T-cell (primary cell): ENCODE data around the gene SERPINB10. TPM values are rescaled to one million over a fixed set of nuclear protein-coding genes. Genes with fewer than 3 reads are reported as not detected.
"Not testable (repeated sequence)": the region's sequence is repeated elsewhere in the genome, so short reads cannot be mapped to it uniquely, and the experiment has no call there.

ENCODE experiments used
- ATAC-seq, 4 experiments: fragments of 200-7000 bp in 3 of 4; fragments of 150-1000 bp in 1 of 4; cut with Tn5 transposase; replicated peaks in 1 of 4; 1 replicate in 3 of 4; 2 replicates in 1 of 4; pipeline ENCODE4 v1.10.0; 2021; ENCODE audit warnings: moderate library complexity in 3 of 4, mild to moderate bottlenecking in 2 of 4, moderate number of reproducible peaks in 1 of 4
- CTCF ChIA-PET, 2 donors: fragments of 300-600 bp; sonication (Branson Sonifier 250); formaldehyde crosslinking; loops; one replicate each; lab custom pipeline; 2022; ENCODE audit warnings: antibody characterized with exemption in 2 of 2; lab: Charles Lee
- POLR2A ChIA-PET, 2 donors: fragments of 300-600 bp; sonication (Branson Sonifier 250); formaldehyde crosslinking; loops; one replicate each; lab custom pipeline; 2022; ENCODE audit warnings: antibody characterized with exemption in 2 of 2; lab: Charles Lee
- DNase-seq, 35 experiments: peaks; one replicate each; pipeline versions ENCODE4 v3.0.0 to v3.0.0-alpha.2; 2013 to 2023
- H3K27ac ChIP-seq: one replicate; pipeline ENCODE4 v1.5.1; 2013; ENCODE audit warnings: low read length
- H3K27me3 ChIP-seq, 2 experiments: replicated peaks in 1 of 2; 1 replicate in 1 of 2; 2 replicates in 1 of 2; pipeline versions ENCODE4 v1.6.1 to v1.7.0; 2013; ENCODE audit warnings: low read length in 1 of 2, mixed read lengths in 1 of 2; ENCODE audit not compliant: control insufficient read depth in 2 of 2, insufficient read depth in 2 of 2; ENCODE audit errors: extremely low read depth in 1 of 2
- H3K36me3 ChIP-seq, 2 donors: 1 replicate in 1 of 2; 2 replicates in 1 of 2; pipeline versions ENCODE4 v1.6.1 to v1.7.0; 2013; ENCODE audit warnings: low read length in 1 of 2; ENCODE audit not compliant: control insufficient read depth in 2 of 2, insufficient read depth in 1 of 2; ENCODE audit errors: extremely low read depth in 1 of 2
- H3K4me1 ChIP-seq, 2 experiments: 1 replicate in 1 of 2; 2 replicates in 1 of 2; pipeline versions ENCODE4 v1.6.1 to v1.7.0; 2013; ENCODE audit warnings: low read length in 2 of 2, mixed read lengths in 1 of 2; ENCODE audit not compliant: insufficient read depth in 2 of 2, control insufficient read depth in 1 of 2; ENCODE audit errors: extremely low read depth in 1 of 2
- H3K4me3 ChIP-seq, 2 donors: 1 replicate in 1 of 2; 2 replicates in 1 of 2; pipeline versions ENCODE4 v1.5.1 to v1.7.0; 2013; ENCODE audit warnings: mild to moderate bottlenecking in 2 of 2, low read length in 1 of 2, moderate library complexity in 1 of 2; ENCODE audit not compliant: control insufficient read depth in 1 of 2; ENCODE audit errors: extremely low read depth in 1 of 2
- H3K9me3 ChIP-seq: 2 replicates; pipeline ENCODE4 v1.7.0; 2013
- H3K27ac Mint-ChIP-seq, 2 donors: one replicate each; pipeline ENCODE4 v1.8.0; 2020 to 2021; ENCODE audit warnings: mild to moderate bottlenecking in 2 of 2, mixed read lengths in 2 of 2
- H3K27me3 Mint-ChIP-seq, 2 donors: one replicate each; pipeline ENCODE4 v1.8.0; 2021 to 2022; ENCODE audit warnings: mixed read lengths in 2 of 2
- H3K36me3 Mint-ChIP-seq: one replicate; pipeline ENCODE4 v1.8.0; 2021; ENCODE audit warnings: mixed read lengths
- H3K4me1 Mint-ChIP-seq, 3 donors: one replicate each; pipeline ENCODE4 v1.8.0; 2020 to 2022; ENCODE audit warnings: mixed read lengths in 3 of 3, mild to moderate bottlenecking in 1 of 3
- H3K4me3 Mint-ChIP-seq, 3 donors: one replicate each; pipeline ENCODE4 v1.8.0; 2020 to 2022; ENCODE audit warnings: mild to moderate bottlenecking in 3 of 3, mixed read lengths in 3 of 3, moderate library complexity in 3 of 3
- H3K9me3 Mint-ChIP-seq, 3 donors: one replicate each; pipeline ENCODE4 v1.8.0; 2020 to 2022; ENCODE audit warnings: mixed read lengths in 3 of 3
- WGBS: methylation state at CpG from one replicate; pipeline ENCODE4 v1.1.5; 2013; ENCODE audit warnings: missing lambda C conversion rate; ENCODE audit not compliant: insufficient coverage; 5-methylcytosine and 5-hydroxymethylcytosine counted together
- total RNA-seq, 35 experiments: library from RNA in 6 of 35; stranded (reverse) in 6 of 35; fragments of 120-200 nt in 1 of 35; gene quantifications; one replicate each; pipeline versions ENCODE4 v1.2.1 to v1.2.4 and lab custom pipeline; 2013 to 2026

SERPINB10 gene
- total RNA-seq, 5 donors from 2014 or later (not counting 1 experiment from before 2014, with no cell fraction given), result not detected

GRCh38 chr18:63930773-63931354 lies 23.1 kb downstream of the SERPINB10 start:
- no peaks in the 10 kb centered on the region for H3K9me3 ChIP-seq
- no peaks in the 10 kb centered on the region for H3K27me3 ChIP-seq
- 67% methylated on average over 2 of the region's 3 CpGs for WGBS
- ATAC-seq (no peak), DNase-seq (no peak)
- Mint-ChIP-seq H3K4me1 (no peaks in the 10 kb centered on the region), H3K27me3 (peaks cover 5 to 25% of the 10 kb centered on the region in 2 donors), H3K36me3 (no peaks in the 10 kb centered on the region), H3K27ac (no peak overlapping the region), H3K4me3 (no peak overlapping the region), H3K9me3 (no peaks in the 10 kb centered on the region)
- ChIA-PET POLR2A (interaction anchor here in 1 of 2 donors (0.6 kb wide), 1 partner anchor 387 kb away, joined by 3 read pairs; no protein-coding TSS in a partner anchor), CTCF (interaction anchor here in 1 of 2 donors (1.5 kb wide), 1 partner anchor 413 kb away, joined by 5 read pairs; no protein-coding TSS in a partner anchor)
- H3K36me3 ChIP-seq, result no peaks in the 10 kb centered on the region
- H3K27ac ChIP-seq, result no peak overlapping the region
- H3K4me3 ChIP-seq, result no peak overlapping the region
- H3K4me1 ChIP-seq, result no peaks in the 10 kb centered on the region

GRCh38 chr18:63936156-63936931 lies 28.6 kb downstream of the SERPINB10 start:
- Mint-ChIP-seq H3K4me1 (peaks cover 0 to 5% (median 4%) of the 10 kb centered on the region in 3 donors), H3K4me3 (peak overlapping the region in 2 of 3 donors; percentile 39 to 70), H3K36me3 (no peaks in the 10 kb centered on the region), H3K9me3 (no peaks in the 10 kb centered on the region), H3K27me3 (peaks cover 9 to 18% of the 10 kb centered on the region in 2 donors), H3K27ac (no peak overlapping the region)
- Histone ChIP-seq H3K4me1 (peaks cover 5 to 13% of the 10 kb centered on the region in 2 experiments), H3K9me3 (no peaks in the 10 kb centered on the region), H3K36me3 (no peaks in the 10 kb centered on the region), H3K27me3 (peaks cover 0 to 32% of the 10 kb centered on the region in 2 experiments), H3K27ac (no peak overlapping the region), H3K4me3 (peak overlapping the region; percentile 61 to 72)
- POLR2A ChIA-PET, result interaction anchor here in 1 of 2 donors (0.6 kb wide), 1 partner anchor 76 kb away, joined by 3 read pairs; no protein-coding TSS in a partner anchor
- CTCF ChIA-PET, result interaction anchor here (0.6 to 1.8 kb wide), 5 partner anchors 27 to 1767 kb away, joined by 3 to 7 read pairs (median 4); no protein-coding TSS in a partner anchor
- WGBS, result 2% methylated on average over 43 of the region's 54 CpGs
- DNase-seq (peak in 29 of 35 experiments; percentile 12 to 70 (median 29)), ATAC-seq (peak; percentile 59 to 85 (median 79))

GRCh38 chr18:63936932-63937393 lies 29.2 kb downstream of the SERPINB10 start:
- Histone ChIP-seq H3K36me3 (no peaks in the 10 kb centered on the region), H3K27ac (no peak overlapping the region), H3K4me3 (peak overlapping the region; percentile 61 to 72), H3K27me3 (peaks cover 0 to 32% of the 10 kb centered on the region in 2 experiments), H3K4me1 (peaks cover 5 to 13% of the 10 kb centered on the region in 2 experiments), H3K9me3 (no peaks in the 10 kb centered on the region)
- 54% methylated on average over 19 of the region's 19 CpGs for WGBS
- Mint-ChIP-seq H3K27me3 (peaks cover 15 to 23% of the 10 kb centered on the region in 2 donors), H3K36me3 (no peaks in the 10 kb centered on the region), H3K27ac (no peak overlapping the region), H3K4me3 (no peak overlapping the region), H3K4me1 (peaks cover 0 to 5% (median 4%) of the 10 kb centered on the region in 3 donors), H3K9me3 (no peaks in the 10 kb centered on the region)
- ChIA-PET CTCF (interaction anchor here (0.6 to 1.8 kb wide), 5 partner anchors 26 to 1767 kb away, joined by 3 to 7 read pairs (median 4); no protein-coding TSS in a partner anchor), POLR2A (no interaction called here)
- ATAC-seq, result no peak
- DNase-seq, result no peak

- 100% methylated on average over 8 of the region's 8 CpGs for WGBS
- ATAC-seq (no peak), DNase-seq (no peak)
- Histone ChIP-seq H3K4me1 (peaks cover 5 to 13% of the 10 kb centered on the region in 2 experiments), H3K9me3 (no peaks in the 10 kb centered on the region), H3K4me3 (no peak overlapping the region), H3K36me3 (no peaks in the 10 kb centered on the region), H3K27ac (no peak overlapping the region), H3K27me3 (peaks cover 0 to 32% of the 10 kb centered on the region in 2 experiments)
- H3K36me3 Mint-ChIP-seq, result no peaks in the 10 kb centered on the region
- H3K9me3 Mint-ChIP-seq, result no peaks in the 10 kb centered on the region
- peaks cover 0 to 5% (median 4%) of the 10 kb centered on the region in 3 donors for H3K4me1 Mint-ChIP-seq
- ChIA-PET POLR2A (no interaction called here), CTCF (no interaction called here)
- no peak overlapping the region for H3K27ac Mint-ChIP-seq
- no peak overlapping the region for H3K4me3 Mint-ChIP-seq
- H3K27me3 Mint-ChIP-seq, result peaks cover 38 to 40% of the 10 kb centered on the region in 2 donors
These were observed 32.2 kb downstream of the SERPINB10 start for GRCh38 chr18:63940008-63940407.

- H3K4me3 ChIP-seq, H3K36me3 ChIP-seq, H3K27ac Mint-ChIP-seq, DNase-seq, H3K27ac ChIP-seq, H3K9me3 ChIP-seq, ATAC-seq, H3K9me3 Mint-ChIP-seq, H3K4me3 Mint-ChIP-seq, POLR2A ChIA-PET, CTCF ChIA-PET, H3K36me3 Mint-ChIP-seq, H3K4me1 Mint-ChIP-seq: not testable (repeated sequence)
- H3K4me1 ChIP-seq, result peaks cover 5 to 13% of the 10 kb centered on the region in 2 experiments
- H3K27me3 Mint-ChIP-seq, result peaks cover 35 to 41% of the 10 kb centered on the region in 2 donors
- peaks cover 0 to 32% of the 10 kb centered on the region in 2 experiments for H3K27me3 ChIP-seq
- 89% methylated on average over 17 of the region's 17 CpGs for WGBS
These were observed 32.8 kb downstream of the SERPINB10 start for GRCh38 chr18:63940543-63941050.
